ENCODE data around the gene ATXN7.

Gene ATXN7

GRCh38 chr3:63940389-63940757 is 76.7 kb downstream of the ATXN7 start:
- DNase-seq = no peak

- DNase-seq = no peak
These were observed 78.9 kb downstream of the ATXN7 start for GRCh38 chr3:63942528-63942927.

- DNase-seq = no peak
These were observed 80.0 kb downstream of the ATXN7 start for GRCh38 chr3:63943678-63944077.

DNA sequence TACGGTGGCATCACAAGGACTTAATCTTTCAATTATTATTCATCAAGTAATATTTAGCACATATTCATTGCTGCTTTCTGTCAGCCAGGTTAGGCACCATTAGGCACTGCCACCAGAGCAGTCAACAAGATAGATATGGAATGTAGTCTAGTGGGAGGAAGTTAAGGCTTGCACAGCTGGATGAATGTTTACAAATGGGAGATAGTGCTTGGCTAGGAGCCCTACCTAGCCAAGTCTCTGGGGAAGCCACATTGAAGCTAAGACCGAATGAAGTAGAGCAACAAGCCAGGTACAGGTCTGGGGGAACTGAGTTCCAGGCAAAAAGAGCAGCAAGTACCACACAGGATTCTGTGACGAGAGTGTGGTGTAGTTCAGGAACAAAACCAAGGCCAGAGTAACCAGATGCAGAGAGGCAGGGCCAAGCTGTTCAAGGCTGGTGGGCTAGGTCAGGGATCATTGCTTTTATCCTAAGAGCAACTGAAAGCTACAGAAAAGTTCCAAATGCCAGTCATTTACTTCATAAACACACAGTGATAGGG is 82.0 kb downstream of the ATXN7 start:
- DNase-seq = no peak

DNA sequence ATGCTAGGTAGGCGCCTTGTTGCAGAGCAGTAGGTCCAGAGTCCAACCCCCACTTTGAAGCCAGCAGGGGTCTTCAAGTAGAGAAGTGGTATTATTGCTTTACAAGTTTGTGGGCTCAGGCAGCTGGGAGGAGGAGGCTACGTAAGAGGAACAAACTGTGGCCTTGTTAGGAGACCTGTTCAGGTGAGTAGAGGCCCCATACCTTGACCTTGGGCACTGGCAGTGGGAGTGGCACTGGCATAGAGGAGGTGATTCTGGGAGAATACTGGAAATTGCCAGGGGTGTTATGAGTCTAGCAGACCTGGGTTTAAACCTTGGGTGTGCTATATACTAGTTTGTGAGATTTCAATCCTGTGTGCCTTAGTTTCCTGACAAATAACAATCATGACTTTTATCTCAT is 83.1 kb downstream of the ATXN7 start:
- DNase-seq = no peak

DNA sequence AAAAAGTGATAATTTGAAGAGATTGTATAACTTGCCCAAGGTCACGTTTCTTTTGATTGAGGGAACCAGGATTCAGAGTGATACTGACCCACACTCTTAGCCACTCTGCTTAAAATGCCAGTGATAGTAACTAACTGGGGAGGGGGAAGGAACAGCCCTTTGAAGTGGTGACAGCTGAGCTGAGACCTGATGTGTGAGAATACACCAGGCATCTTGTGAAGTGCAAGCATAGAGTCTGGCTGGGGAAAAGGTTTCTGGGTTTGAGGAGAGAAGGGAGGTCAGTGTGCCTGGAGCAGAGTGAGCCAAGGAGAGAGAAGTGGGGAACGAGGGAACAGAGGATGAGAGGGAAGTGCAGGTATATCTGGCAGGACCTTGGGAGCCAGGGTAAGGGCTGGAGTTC is 83.9 kb downstream of the ATXN7 start:
- DNase-seq = no peak

GRCh38 chr3:63949005-63949404 is 85.3 kb downstream of the ATXN7 start:
- no peak for DNase-seq

DNA sequence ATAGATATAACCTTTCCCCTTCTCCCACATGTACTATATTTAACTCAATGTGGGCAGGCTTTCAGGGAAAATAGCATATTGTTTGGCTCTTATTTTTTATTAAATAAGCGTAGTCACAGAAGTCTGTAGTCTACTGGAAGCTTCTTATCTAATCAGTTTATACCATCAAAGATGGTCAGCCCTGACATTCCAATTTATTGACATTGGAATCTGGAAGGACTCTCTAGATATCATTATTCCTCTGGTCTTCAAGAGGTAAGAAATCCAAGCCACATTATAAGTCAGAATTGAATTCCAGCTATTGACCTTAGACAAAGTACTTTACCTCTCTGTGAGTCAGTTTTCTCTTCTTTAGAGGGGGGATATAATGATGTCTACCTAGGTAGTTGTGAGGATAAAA is 87.0 kb downstream of the ATXN7 start:
- no peak for DNase-seq

DNA sequence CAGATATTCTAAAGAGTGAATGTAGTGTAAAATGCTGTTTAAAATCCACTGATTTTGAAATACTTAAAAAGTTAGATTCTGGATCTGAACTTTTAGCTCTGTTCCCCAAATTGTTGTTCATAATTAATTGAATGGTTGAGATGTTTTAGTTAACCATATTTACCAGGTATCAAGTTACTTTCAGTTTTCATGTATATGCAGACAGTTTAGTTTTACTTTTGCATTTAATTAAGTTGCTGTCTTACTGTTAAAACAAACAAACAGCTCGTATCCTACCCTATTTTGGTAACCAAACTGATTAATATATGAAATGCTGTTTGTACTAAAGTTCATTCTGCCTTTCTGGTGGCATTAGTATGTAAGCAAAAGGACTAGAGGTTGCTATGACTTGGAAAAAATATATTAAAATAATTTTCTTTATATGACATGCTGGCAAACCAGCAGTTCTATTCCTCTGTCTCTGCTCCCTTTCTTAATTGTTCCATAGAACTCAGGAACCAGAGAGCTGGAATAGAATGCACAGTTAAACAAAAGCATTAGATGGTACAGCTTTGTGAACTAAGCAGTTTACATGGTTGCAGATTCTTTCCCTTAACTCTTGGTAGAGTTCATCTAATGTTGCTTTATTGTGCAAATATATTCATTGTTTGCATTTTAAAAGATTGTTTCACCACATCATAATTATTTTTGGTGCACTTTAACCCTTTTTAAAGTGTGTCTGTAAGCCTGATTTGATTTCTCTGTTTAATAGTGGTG is 88.0 kb downstream of the ATXN7 start:
- DNase-seq = no peak

GRCh38 chr3:63952248-63952594 is 88.6 kb downstream of the ATXN7 start:
- DNase-seq = no peak

DNA sequence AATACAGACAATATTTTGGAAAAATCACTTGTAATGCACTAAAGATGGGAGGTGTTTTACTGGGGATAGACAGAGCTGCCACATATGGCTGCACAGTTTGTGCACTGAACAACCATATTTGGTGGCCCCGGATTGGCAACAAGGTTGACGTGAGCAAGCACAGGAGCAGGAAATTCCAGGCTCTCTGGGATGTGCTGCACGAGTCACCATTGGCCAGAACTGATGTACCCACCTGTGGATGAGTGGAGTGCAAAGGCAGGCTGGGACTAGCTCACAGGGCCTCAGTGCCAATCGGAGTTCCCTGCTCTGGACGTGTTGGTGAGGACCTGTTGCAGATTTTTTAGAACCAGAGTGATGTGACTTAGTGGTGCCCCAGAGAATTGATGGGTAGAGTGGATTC is 90.5 kb downstream of the ATXN7 start:
- no peak for DNase-seq

DNA sequence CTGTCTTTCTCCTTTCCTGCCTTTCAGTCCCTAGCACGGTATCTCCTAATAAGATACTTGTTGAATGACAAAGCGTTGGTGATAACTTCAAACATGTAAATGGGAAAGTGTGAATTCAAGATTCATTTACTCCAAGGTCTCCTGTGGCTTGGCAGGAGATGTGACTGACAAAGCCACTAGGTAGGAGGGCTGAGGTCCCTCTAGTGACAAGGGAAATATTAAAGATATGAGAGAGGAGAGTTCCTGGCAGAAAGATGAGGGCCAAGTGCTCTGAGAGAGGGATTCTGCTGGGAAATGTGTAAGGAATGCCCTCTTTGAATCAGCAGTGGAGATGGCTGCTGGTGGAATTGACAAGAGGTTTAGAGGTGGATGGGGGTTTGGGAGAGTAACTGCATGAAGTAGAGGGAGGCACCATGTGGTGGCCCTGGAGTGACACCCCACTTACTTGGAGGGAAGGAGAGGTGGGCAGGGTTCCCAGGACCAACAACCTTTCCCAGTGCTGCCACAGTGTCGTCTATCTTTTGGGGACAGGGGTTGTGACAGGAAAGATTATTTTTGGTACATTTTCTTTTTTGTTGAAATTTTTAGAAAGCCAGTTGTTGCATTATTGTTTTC is 91.5 kb downstream of the ATXN7 start:
- DNase-seq = no peak

DNA sequence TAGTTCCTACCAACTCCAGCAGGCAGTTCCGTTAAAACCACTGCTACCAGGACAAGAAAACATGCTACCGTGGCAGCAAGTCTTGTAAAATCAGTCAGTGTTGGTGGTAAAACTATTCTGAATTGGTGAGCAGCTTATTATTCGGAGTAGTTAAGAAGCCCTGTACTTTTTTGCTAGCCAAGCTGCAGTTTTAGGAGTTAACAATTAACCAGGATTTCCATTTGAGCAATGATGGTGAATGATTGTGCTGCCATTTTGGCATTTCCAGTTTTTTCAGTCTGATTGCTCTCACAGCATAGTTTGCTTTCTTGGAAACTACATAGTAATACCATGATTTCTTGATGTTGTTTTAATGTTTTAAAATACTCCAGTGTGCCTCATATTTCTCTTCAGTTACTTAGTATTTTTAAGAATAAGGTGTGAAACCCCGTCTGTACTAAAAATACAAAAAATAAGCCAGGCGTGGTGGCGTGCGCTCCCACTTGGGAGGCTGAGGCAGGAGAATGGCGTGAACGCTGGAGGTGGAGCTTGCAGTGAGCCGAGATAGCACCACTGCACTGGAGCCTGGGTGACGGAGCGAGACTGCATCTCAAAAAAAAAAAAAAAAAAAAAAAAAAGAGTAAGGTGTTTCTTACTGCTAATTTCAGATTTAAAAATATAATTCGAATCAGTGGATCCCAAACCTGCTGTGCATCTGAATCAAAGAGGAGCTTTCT is 92.3 kb downstream of the ATXN7 start:
- no peak for DNase-seq

DNA sequence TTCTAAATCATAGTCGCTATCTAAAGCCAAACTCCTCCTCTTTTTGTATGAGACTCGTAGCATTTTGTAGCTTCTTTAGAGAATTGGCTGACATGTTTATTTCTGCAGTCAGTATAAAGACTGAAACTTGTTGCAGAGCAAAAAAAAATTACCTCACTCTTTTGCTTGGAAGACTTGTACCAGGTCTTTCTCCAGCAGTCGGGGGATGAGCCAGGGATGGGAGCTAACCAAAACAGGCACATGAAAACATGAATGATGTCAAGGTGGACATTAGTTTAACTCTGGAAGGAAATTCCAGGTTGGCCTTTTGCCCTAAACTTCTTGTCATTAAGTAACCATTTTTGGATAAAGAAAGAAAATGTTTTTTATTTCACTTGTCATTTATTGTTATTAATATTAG is 95.5 kb downstream of the ATXN7 start:
- no peak for DNase-seq

DNA sequence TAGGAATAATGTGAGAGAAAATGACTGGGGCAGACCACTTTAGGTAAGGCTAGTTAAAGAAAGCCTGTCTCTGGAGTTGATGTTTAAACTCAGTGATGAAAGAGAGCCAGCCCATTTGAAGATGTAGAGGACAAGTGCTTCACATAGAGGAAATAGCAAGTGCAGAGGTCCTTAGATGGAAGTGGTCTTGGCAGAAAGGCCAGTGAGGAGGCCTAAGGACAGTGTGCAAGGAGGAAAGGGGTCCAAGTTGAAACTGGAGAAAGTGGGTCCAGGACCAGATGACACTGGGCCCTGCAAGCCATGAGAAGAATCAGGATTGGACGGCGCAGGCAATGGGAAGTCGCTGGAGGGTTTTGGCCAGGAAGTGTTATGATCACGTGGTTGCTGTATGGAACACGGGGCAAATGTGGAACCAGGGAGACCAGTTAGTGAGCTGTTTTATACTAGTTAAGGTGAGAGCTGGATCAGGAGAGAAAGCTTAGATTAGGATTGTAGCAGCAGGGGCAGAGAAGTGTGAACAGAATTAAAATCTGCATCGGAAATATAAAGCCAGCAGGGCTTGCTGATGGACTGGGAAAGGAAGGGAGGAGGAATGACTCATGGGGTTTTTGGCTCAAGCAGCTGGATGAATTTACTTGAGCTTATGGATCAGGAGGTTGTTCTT is 96.5 kb downstream of the ATXN7 start:
- no peak for DNase-seq

DNA sequence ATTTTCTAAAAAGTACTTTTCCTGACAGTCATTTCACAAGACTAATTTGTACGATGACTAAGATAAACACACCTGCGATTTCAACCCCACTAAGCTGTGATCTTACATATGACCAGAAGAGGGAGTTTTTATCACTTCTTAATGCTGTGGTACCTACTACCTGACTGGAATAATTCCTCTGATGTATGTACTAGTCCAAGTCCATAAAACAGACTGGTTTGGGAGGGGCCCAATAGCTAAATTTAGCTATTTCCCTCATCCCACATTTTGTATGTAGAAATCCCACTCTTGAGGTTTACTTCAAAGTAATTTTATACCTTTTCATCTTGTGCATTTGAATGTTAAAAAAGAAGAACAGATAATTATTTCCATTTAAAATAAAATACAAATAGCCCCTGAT is 98.2 kb downstream of the ATXN7 start:
- DNase-seq = no peak

GRCh38 chr3:63963496-63963895 is 99.8 kb downstream of the ATXN7 start:
- DNase-seq = no peak

- no peak for DNase-seq
These were observed 101.2 kb downstream of the ATXN7 start for GRCh38 chr3:63964681-63965485.

DNA sequence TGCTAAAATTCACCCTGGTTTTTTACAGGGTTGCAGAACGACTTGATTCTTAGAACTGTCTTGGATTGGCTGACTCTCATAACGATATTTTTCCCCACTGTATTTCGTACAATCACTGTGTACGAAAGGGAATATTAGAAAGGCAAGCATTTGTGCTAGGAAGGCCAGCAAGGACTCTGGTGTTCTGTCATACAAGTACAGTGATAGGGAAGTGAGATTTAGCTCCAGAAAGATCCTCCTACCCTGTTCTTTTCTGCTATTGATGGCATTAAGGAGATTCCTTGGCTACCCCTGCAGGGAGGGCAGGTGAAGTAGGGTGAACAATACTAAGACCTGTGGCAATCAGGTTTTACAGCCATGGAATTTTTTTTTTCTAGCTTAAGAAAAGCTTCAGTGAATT is 102.3 kb downstream of the ATXN7 start:
- DNase-seq = no peak

DNA sequence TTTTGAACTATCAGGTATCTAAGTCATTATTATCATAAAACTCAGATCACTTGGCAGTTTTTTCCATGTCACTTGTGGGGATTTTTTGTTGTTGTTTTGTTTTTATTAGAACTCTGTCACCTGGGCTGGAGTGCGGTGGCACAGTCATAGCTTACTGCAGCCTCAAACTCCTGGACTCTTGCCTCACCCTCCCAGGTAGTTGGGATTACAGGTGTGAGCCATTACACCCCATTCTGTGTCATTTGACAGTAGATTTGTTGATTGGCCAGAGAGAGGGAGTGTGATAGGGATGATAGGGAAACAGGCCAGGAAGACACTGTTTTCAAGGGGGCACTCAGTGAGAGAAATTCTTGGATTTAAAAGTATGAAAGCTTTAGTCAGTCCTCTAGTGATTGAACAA is 103.2 kb downstream of the ATXN7 start:
- no peak for DNase-seq

GRCh38 chr3:63967675-63968611 is 104.3 kb downstream of the ATXN7 start:
- DNase-seq = peak; percentile 48

Measured in activated T-cell treated with anti-CD3 and anti-CD28 coated beads, Interleukin-2, amount 50 U/mL, for 1 hour (primary cell).